Measurements from ENCODE around the gene COQ6. TPM values are rescaled to one million over a fixed set of nuclear protein-coding genes. Genes with fewer than 3 reads are reported as not detected.

COQ6 gene
- total RNA-seq, 1 experiment from 2014 or later, result 25.4 TPM

DNA sequence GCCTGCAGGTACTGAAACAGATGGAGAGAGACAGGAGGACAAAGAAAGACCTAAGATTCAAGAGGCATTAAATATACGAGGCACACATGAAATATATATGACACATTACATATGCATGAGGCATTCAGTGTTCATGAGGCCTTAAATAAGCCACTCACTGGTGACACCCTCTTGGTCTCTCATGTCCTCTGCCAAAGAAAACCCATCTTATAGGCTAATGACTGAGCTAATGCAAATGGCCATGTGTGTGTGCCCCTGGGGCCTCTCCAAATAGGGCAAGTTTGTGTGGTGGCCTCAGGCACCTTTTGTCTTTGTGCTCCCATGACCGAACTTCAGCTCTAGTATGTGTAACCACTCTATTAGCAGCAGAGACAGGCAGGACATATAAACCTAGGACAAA, 18.8 kb downstream of the COQ6 start:
- H2AFZ ChIP-seq, result no peak overlapping the region

DNA sequence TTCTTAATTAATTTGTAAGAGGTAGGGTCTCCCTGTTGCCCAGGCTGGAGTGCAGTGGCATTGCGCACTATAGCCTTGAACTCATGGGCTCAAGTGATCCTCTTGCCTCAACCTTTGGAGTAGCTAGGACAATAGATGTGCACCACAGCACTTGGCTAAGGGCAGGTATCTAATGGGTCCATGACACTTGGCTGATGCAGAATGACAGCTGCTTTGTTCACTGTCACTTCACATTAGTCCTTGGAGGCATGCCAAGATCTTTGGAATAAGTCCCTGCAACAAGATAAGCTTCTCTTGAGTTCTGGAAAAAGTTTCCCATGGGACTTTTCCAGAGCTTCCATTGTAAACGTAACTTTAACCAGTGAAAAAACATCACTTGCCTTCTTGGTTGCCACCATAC, 23.4 kb downstream of the COQ6 start:
- Histone ChIP-seq H3K4me2 (no peak overlapping the region), H3K9me2 (ENCODE audit: insufficient read depth) (no peaks in the 10 kb centered on the region), H4K20me1 (ENCODE audit: insufficient read depth) (no peaks in the 10 kb centered on the region), H3K36me3 (ENCODE audit: low read depth) (no peaks in the 10 kb centered on the region), H3F3A (ENCODE audit: insufficient read depth, low read depth) (peaks cover 13% of the 10 kb centered on the region; the same call in 1 of the 2 replicates), H3K27me3 (ENCODE audit: insufficient read depth, low read depth) (no peaks in the 10 kb centered on the region), H3K4me3 (no peak overlapping the region), H2AFZ (no peak overlapping the region), H3K79me2 (ENCODE audit: low read depth) (no peaks in the 10 kb centered on the region), H3K9me3 (ENCODE audit: insufficient read depth, low read depth) (no peaks in the 10 kb centered on the region), H3K27ac (no peak overlapping the region), H3K4me1 (replicated peaks; ENCODE audit: insufficient read depth) (peaks cover 15% of the 10 kb centered on the region)
- POLR2A ChIA-PET (ENCODE audit: unreplicated experiment), result no interaction called here
- no peak for DNase-seq
- CTCF ChIA-PET, result no interaction called here
- intact Hi-C loops (cut with micrococcal nuclease; ENCODE audit: unreplicated experiment), result no loop called here
- BruUV-seq (replicated peaks), result no TSS peak
- no peak for TF ChIP-seq EZH2 (IDR thresholded peaks at IDR 0.05; ENCODE audit: low read depth)
- TF ChIP-seq, protein P1, sequence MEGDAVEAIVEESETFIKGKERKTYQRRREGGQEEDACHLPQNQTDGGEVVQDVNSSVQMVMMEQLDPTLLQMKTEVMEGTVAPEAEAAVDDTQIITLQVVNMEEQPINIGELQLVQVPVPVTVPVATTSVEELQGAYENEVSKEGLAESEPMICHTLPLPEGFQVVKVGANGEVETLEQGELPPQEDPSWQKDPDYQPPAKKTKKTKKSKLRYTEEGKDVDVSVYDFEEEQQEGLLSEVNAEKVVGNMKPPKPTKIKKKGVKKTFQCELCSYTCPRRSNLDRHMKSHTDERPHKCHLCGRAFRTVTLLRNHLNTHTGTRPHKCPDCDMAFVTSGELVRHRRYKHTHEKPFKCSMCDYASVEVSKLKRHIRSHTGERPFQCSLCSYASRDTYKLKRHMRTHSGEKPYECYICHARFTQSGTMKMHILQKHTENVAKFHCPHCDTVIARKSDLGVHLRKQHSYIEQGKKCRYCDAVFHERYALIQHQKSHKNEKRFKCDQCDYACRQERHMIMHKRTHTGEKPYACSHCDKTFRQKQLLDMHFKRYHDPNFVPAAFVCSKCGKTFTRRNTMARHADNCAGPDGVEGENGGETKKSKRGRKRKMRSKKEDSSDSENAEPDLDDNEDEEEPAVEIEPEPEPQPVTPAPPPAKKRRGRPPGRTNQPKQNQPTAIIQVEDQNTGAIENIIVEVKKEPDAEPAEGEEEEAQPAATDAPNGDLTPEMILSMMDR (conservative IDR thresholded peaks at IDR 0.05), result no peak

More for the DNA sequence above, 18.8 kb downstream of the COQ6 start:
- no peaks in the 10 kb centered on the region for H3K9me2 ChIP-seq (ENCODE audit: insufficient read depth)
- H3K4me1 ChIP-seq (replicated peaks; ENCODE audit: insufficient read depth), result no peaks in the 10 kb centered on the region
- H3K79me2 ChIP-seq (ENCODE audit: low read depth), result no peaks in the 10 kb centered on the region
- intact Hi-C loops (cut with micrococcal nuclease; ENCODE audit: unreplicated experiment), result no loop called here
- H3K36me3 ChIP-seq (ENCODE audit: low read depth), result 0 out of 2 replicates have a peak, but pooled peaks cover 2% of the 10 kb centered on the region
- H4K20me1 ChIP-seq (ENCODE audit: insufficient read depth), result no peaks in the 10 kb centered on the region
- ChIA-PET CTCF (no interaction called here), POLR2A (ENCODE audit: unreplicated experiment) (no interaction called here)
- TF ChIP-seq EZH2 (IDR thresholded peaks at IDR 0.05; ENCODE audit: low read depth), result no peak
- TF ChIP-seq, protein P1 (conservative IDR thresholded peaks at IDR 0.05), result no peak
- no peak overlapping the region for H3K4me3 ChIP-seq
- no peak overlapping the region for H3K27ac ChIP-seq
- H3K27me3 ChIP-seq (ENCODE audit: insufficient read depth, low read depth), result no peaks in the 10 kb centered on the region
- H3K4me2 ChIP-seq, result no peak overlapping the region
- no TSS peak for BruUV-seq (replicated peaks)
- H3F3A ChIP-seq (ENCODE audit: insufficient read depth, low read depth), result peaks cover 4% of the 10 kb centered on the region; the same call in 1 of the 2 replicates
- H3K9me3 ChIP-seq (ENCODE audit: insufficient read depth, low read depth), result no peaks in the 10 kb centered on the region
- no peak for DNase-seq

DNA sequence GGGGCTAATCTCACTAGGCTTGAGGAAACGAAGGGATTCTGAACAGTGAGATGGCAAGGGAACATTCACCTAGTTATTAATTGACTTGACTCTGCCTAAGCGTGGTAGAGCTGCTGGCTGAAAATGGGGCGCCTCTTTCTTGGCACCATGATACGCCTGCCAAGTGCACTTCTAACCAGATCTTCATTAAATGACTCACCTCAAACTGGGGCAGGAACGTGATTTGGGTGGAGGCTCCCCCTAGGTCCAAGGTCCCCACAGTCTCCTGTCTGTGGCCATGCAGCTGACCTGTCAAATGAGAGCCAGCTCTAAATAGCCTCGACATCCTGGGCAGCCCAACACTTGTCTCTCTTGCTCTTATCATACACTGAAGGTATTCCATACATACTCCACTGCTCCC, 26.0 kb downstream of the COQ6 start:
- Histone ChIP-seq H4K20me1 (ENCODE audit: insufficient read depth) (no peaks in the 10 kb centered on the region), H3F3A (ENCODE audit: insufficient read depth, low read depth) (peaks cover 13% of the 10 kb centered on the region; the same call in 1 of the 2 replicates), H3K9me3 (ENCODE audit: insufficient read depth, low read depth) (no peaks in the 10 kb centered on the region), H3K27ac (no peak overlapping the region), H3K4me3 (no peak overlapping the region), H3K4me1 (replicated peaks; ENCODE audit: insufficient read depth) (peaks cover 20% of the 10 kb centered on the region), H3K79me2 (ENCODE audit: low read depth) (no peaks in the 10 kb centered on the region), H3K9me2 (ENCODE audit: insufficient read depth) (no peaks in the 10 kb centered on the region), H3K27me3 (ENCODE audit: insufficient read depth, low read depth) (no peaks in the 10 kb centered on the region), H3K36me3 (ENCODE audit: low read depth) (no peaks in the 10 kb centered on the region), H3K4me2 (no peak overlapping the region), H2AFZ (no peak overlapping the region)
- no TSS peak for BruUV-seq (replicated peaks)
- ChIA-PET CTCF (no interaction called here), POLR2A (ENCODE audit: unreplicated experiment) (no interaction called here)
- TF ChIP-seq, protein P1 (conservative IDR thresholded peaks at IDR 0.05), result no peak
- no peak for TF ChIP-seq EZH2 (IDR thresholded peaks at IDR 0.05; ENCODE audit: low read depth)
- intact Hi-C loops (cut with micrococcal nuclease; ENCODE audit: unreplicated experiment), result no loop called here
- DNase-seq, result no peak

Measured in PC-9 (cell line).